HEK293 (cell line): Measurements from ENCODE around the gene OTOR.

Experiments
- CTCF ChIA-PET: fragments of 350-600 bp; formaldehyde crosslinking; extraction: SDS; loops from one replicate; lab custom pipeline; 2021; ENCODE audit warnings: antibody characterized with exemption; lab: Yijun Ruan, JAX
- POLR2A ChIA-PET: fragments of 300-600 bp; formaldehyde crosslinking; extraction: SDS; loops from one replicate; lab custom pipeline; 2020; ENCODE audit warnings: antibody characterized with exemption, inconsistent platforms; lab: Yijun Ruan, JAX
- H3K27ac ChIP-seq: fragments of 200-500 bp; sonication (Bioruptor generic); 2 replicates; pipeline ENCODE4 v1.5.1; 2014; ENCODE audit warnings: low read depth, low read length, control low read depth, inconsistent platforms; ENCODE audit errors: extremely low read depth
- H3K36me3 ChIP-seq, 2 experiments: fragments of 200-500 bp in 1 of 2; sonication (Bioruptor generic) in 1 of 2; 1 replicate in 1 of 2; 2 replicates in 1 of 2; pipeline ENCODE4 v1.5.1; 2014 to 2017; ENCODE audit warnings: inconsistent platforms in 2 of 2, low read length in 2 of 2; ENCODE audit not compliant: control insufficient read depth in 2 of 2, insufficient read depth in 1 of 2
- H3K4me1 ChIP-seq: fragments of 200-500 bp; sonication (Bioruptor generic); 2 replicates; pipeline ENCODE4 v1.5.1; 2014; ENCODE audit warnings: mild to moderate bottlenecking, low read length, inconsistent platforms; ENCODE audit not compliant: control insufficient read depth, insufficient read depth
- H3K4me3 ChIP-seq: 2 replicates; pipeline ENCODE4 v1.5.1; 2011; ENCODE audit warnings: low read depth, mild to moderate bottlenecking, control low read depth, low read length, moderate library complexity
- H3K9me3 ChIP-seq: fragments of 200-500 bp; sonication (Bioruptor generic); 2 replicates; pipeline ENCODE4 v1.5.1; 2014; ENCODE audit warnings: low read depth, low read length, inconsistent platforms; ENCODE audit not compliant: control insufficient read depth, insufficient read depth
- ZFP3 ChIP-seq: fragments of 450-650 bp; formaldehyde crosslinking; IDR thresholded peaks from 2 replicates; pipeline ENCODE4 v1.5.1; 2016; ENCODE audit warnings: low read depth, missing biosample characterization, missing genetic modification characterization
- ZNF311 ChIP-seq: fragments of 450-650 bp; formaldehyde crosslinking; IDR thresholded peaks from 2 replicates; pipeline ENCODE4 v1.5.1; 2017; ENCODE audit warnings: missing biosample characterization, missing genetic modification characterization, borderline replicate concordance
- ZNF639 ChIP-seq: fragments of 450-650 bp; formaldehyde crosslinking; IDR thresholded peaks from 2 replicates; pipeline ENCODE4 v1.5.1; 2016; ENCODE audit warnings: missing biosample characterization, missing genetic modification characterization

OTOR gene

GRCh38 chr20:16781496-16781895 lies 33.3 kb downstream of the OTOR start (continued):
- TF ChIP-seq ZNF639, result no peak

GRCh38 chr20:16785226-16785625 lies 37.1 kb downstream of the OTOR start:
- TF ChIP-seq ZNF311 (tag by site-specific recombination), result no peak
- no peak for TF ChIP-seq ZFP3 (tag by site-specific recombination)
- Histone ChIP-seq H3K36me3 (no peaks in the 10 kb centered on the region), H3K27ac (no peak overlapping the region), H3K4me3 (no peak overlapping the region), H3K4me1 (no peaks in the 10 kb centered on the region), H3K9me3 (no peaks in the 10 kb centered on the region)
- CTCF ChIA-PET, result interaction anchor here (1.2 kb wide), 1 partner anchor 36 kb away, joined by 7 read pairs; no protein-coding TSS in a partner anchor
- POLR2A ChIA-PET, result no interaction called here
